HCT116 (cell line): ENCODE results near the gene TMEM134. TPM values are rescaled to one million over a fixed set of nuclear protein-coding genes. Genes with fewer than 3 reads are reported as not detected.
A peak's percentile ranks its signal among the peaks of the same experiment; 100 is the strongest.

Source experiments
- ATAC-seq: fragments of 200-7000 bp; cut with Tn5 transposase; 2 replicates; pipeline ENCODE4 v1.9.1; 2020; ENCODE audit warnings: mild to moderate bottlenecking, moderate library complexity
- BruUV-seq: library from RNA; stranded (reverse); fragments of 400-500 nt; replicated peaks from 2 replicates; lab custom pipeline; 2021; lab: Mats Ljungman, UMichigan
- CTCF ChIA-PET: fragments of 300-600 bp; sonication (Branson Sonifier 250); formaldehyde crosslinking; loops from one replicate; lab custom pipeline; 2021; ENCODE audit warnings: antibody characterized with exemption; lab: Charles Lee
- POLR2A ChIA-PET: fragments of 300-600, 350-600 bp; sonication (Branson Sonifier 250); formaldehyde crosslinking; loops from one replicate; lab custom pipeline; 2021; ENCODE audit warnings: antibody characterized with exemption; lab: Charles Lee
- RAD21 ChIA-PET, 2 experiments: fragments of 300-600 bp; sonication (Branson Sonifier 250); formaldehyde crosslinking; loops; one replicate each; lab custom pipeline; 2023; ENCODE audit warnings: low total read pairs in 2 of 2; ENCODE audit not compliant: uncharacterized antibody in 2 of 2, unreplicated experiment in 2 of 2, low non-redundant PET in 1 of 2; lab: Charles Lee
- DNase-seq: peaks from one replicate; pipeline ENCODE4 v3.0.0-alpha.2; 2010; ENCODE audit warnings: low read depth, low spot score
- H2AFZ ChIP-seq: fragments of 200-600 bp; shearing (Covaris generic), sonication (generic); 2 replicates; pipeline ENCODE4 v1.6.1; 2017; ENCODE audit warnings: low read depth, mixed run types, mixed read lengths, antibody characterized with exemption, low read length; ENCODE audit not compliant: poor library complexity, severe bottlenecking
- H3K27ac ChIP-seq: 2 replicates; pipeline ENCODE4 v1.5.1; 2012; ENCODE audit warnings: low read depth, low read length
- H3K27me3 ChIP-seq: fragments of 200-600 bp; sonication (generic); 2 replicates; pipeline ENCODE4 v1.6.1; 2016; ENCODE audit warnings: mixed run types, low read length, mixed read lengths; ENCODE audit not compliant: insufficient read depth
- H3K36me3 ChIP-seq, 2 experiments: fragments of 200-500 bp in 1 of 2; fragments of 200-600 bp in 1 of 2; sonication (Bioruptor generic) in 1 of 2; sonication (generic) in 1 of 2; 2 replicates each; pipeline versions ENCODE4 v1.5.1 to v1.6.1; 2014 to 2016; ENCODE audit warnings: low read length in 2 of 2, inconsistent platforms in 1 of 2, mixed read lengths in 1 of 2, mixed run types in 1 of 2; ENCODE audit not compliant: insufficient read depth in 2 of 2, control insufficient read depth in 1 of 2
- H3K4me1 ChIP-seq, 2 experiments: fragments of 200-600 bp in 1 of 2; sonication (generic) in 1 of 2; 2 replicates each; pipeline versions ENCODE4 v1.5.1 to v1.6.1; 2012 to 2017; ENCODE audit warnings: low read length in 2 of 2, inconsistent platforms in 1 of 2, mild to moderate bottlenecking in 1 of 2, mixed read lengths in 1 of 2, mixed run types in 1 of 2, moderate library complexity in 1 of 2; ENCODE audit not compliant: insufficient read depth in 2 of 2, control insufficient read depth in 1 of 2
- H3K4me2 ChIP-seq: fragments of 200-600 bp; sonication (generic); 2 replicates; pipeline ENCODE4 v1.6.1; 2017; ENCODE audit warnings: mixed run types, low read length, mixed read lengths
- H3K4me3 ChIP-seq, 2 experiments: fragments of 200-600 bp in 1 of 2; sonication (generic) in 1 of 2; replicated peaks in 1 of 2; 2 replicates each; pipeline ENCODE4 v1.5.1; 2011 to 2016; ENCODE audit warnings: low read length in 2 of 2, control low read depth in 1 of 2, low read depth in 1 of 2, mild to moderate bottlenecking in 1 of 2, mixed read lengths in 1 of 2, mixed run types in 1 of 2
- H3K79me2 ChIP-seq: fragments of 200-600 bp; sonication (generic); 2 replicates; pipeline ENCODE4 v1.6.1; 2017; ENCODE audit warnings: mild to moderate bottlenecking, mixed run types, low read length, moderate library complexity, mixed read lengths; ENCODE audit not compliant: insufficient read depth
- H3K9ac ChIP-seq: fragments of 200-600 bp; sonication (generic); 2 replicates; pipeline ENCODE4 v1.6.1; 2016; ENCODE audit warnings: low read length, mixed read lengths
- H3K9me2 ChIP-seq: fragments of 200-600 bp; sonication (generic), shearing (Covaris generic); 2 replicates; pipeline ENCODE4 v1.6.1; 2017; ENCODE audit warnings: mixed run types, mild to moderate bottlenecking, moderate library complexity; ENCODE audit not compliant: insufficient read depth
- H3K9me3 ChIP-seq, 2 experiments: fragments of 200-500 bp in 1 of 2; fragments of 200-600 bp in 1 of 2; sonication (Bioruptor generic) in 1 of 2; sonication (generic) in 1 of 2; 2 replicates each; pipeline ENCODE4 v1.6.1; 2014 to 2017; ENCODE audit warnings: low read length in 2 of 2, mixed read lengths in 2 of 2, inconsistent platforms in 1 of 2, low read depth in 1 of 2, mild to moderate bottlenecking in 1 of 2, mixed run types in 1 of 2, moderate library complexity in 1 of 2; ENCODE audit not compliant: control insufficient read depth in 1 of 2, insufficient read depth in 1 of 2
- H4K20me1 ChIP-seq: fragments of 200-600 bp; sonication (generic), shearing (Covaris generic); 2 replicates; pipeline ENCODE4 v1.6.1; 2017; ENCODE audit warnings: mixed run types, mild to moderate bottlenecking, moderate library complexity; ENCODE audit not compliant: insufficient read depth
- CBX3 ChIP-seq: IDR thresholded peaks from 2 replicates; pipeline ENCODE4 v1.6.1; 2012; ENCODE audit warnings: low read depth
- EGR1 ChIP-seq: IDR thresholded peaks from 2 replicates; pipeline ENCODE4 v1.6.1; 2012; ENCODE audit warnings: low read depth
- EZH2 ChIP-seq: fragments of 200-600 bp; sonication (generic); IDR thresholded peaks from 2 replicates; pipeline ENCODE4 v1.6.1; 2017; ENCODE audit warnings: antibody characterized with exemption, mixed run types
- FOSL1 ChIP-seq: IDR thresholded peaks from 2 replicates; pipeline ENCODE4 v1.6.1; 2012; ENCODE audit warnings: low read depth
- POLR2AphosphoS5 ChIP-seq: IDR thresholded peaks from 2 replicates; pipeline ENCODE4 v1.6.1; 2011; ENCODE audit warnings: mild to moderate bottlenecking, low read depth, low read length, moderate library complexity
- RAD21 ChIP-seq: IDR thresholded peaks from 2 replicates; pipeline ENCODE4 v1.6.1; 2012; ENCODE audit warnings: low read depth, mild to moderate bottlenecking
- SIN3A ChIP-seq: IDR thresholded peaks from 2 replicates; pipeline ENCODE4 v1.6.1; 2012; ENCODE audit warnings: low read depth
- SP1 ChIP-seq: IDR thresholded peaks from 2 replicates; pipeline ENCODE4 v1.6.1; 2012; ENCODE audit warnings: low read depth
- YY1 ChIP-seq: IDR thresholded peaks from 2 replicates; pipeline ENCODE4 v1.6.1; 2011; ENCODE audit warnings: low read length, low read depth, moderate library complexity, mild to moderate bottlenecking; ENCODE audit not compliant: insufficient replicate concordance; ENCODE audit errors: extremely low read depth
- intact Hi-C: fragments of 100-400 bp; cut with micrococcal nuclease; formaldehyde crosslinking; loops from 2 replicates; pipeline ENCODE4 v1.10.0; 2022
- total RNA-seq: library from RNA; stranded (reverse); gene quantifications from one replicate; pipeline ENCODE4 v1.2.1, GENCODE V29; 2021; ENCODE audit not compliant: unreplicated experiment
- TF ChIP-seq, protein P1 (sequence below), 3 experiments: fragments of 200-600 bp in 1 of 3; sonication (generic) in 1 of 3; IDR thresholded peaks in 2 of 3; conservative IDR thresholded peaks in 1 of 3; 2 replicates each; pipeline ENCODE4 v1.5.1; 2012 to 2017; ENCODE audit warnings: low read depth in 2 of 3, low read length in 2 of 3, antibody characterized with exemption in 1 of 3, borderline replicate concordance in 1 of 3, control low read depth in 1 of 3, mild to moderate bottlenecking in 1 of 3, mixed read lengths in 1 of 3, mixed run types in 1 of 3, moderate library complexity in 1 of 3; ENCODE audit not compliant: insufficient read depth in 1 of 3
- TF ChIP-seq, protein P2 (sequence below): IDR thresholded peaks from 2 replicates; pipeline ENCODE4 v1.6.1; 2012
- TF ChIP-seq, protein P3 (sequence below): IDR thresholded peaks from 2 replicates; pipeline ENCODE4 v1.6.1; 2012

Gene TMEM134
- total RNA-seq, 1 experiment from 2014 or later, result 44.2 TPM

DNA sequence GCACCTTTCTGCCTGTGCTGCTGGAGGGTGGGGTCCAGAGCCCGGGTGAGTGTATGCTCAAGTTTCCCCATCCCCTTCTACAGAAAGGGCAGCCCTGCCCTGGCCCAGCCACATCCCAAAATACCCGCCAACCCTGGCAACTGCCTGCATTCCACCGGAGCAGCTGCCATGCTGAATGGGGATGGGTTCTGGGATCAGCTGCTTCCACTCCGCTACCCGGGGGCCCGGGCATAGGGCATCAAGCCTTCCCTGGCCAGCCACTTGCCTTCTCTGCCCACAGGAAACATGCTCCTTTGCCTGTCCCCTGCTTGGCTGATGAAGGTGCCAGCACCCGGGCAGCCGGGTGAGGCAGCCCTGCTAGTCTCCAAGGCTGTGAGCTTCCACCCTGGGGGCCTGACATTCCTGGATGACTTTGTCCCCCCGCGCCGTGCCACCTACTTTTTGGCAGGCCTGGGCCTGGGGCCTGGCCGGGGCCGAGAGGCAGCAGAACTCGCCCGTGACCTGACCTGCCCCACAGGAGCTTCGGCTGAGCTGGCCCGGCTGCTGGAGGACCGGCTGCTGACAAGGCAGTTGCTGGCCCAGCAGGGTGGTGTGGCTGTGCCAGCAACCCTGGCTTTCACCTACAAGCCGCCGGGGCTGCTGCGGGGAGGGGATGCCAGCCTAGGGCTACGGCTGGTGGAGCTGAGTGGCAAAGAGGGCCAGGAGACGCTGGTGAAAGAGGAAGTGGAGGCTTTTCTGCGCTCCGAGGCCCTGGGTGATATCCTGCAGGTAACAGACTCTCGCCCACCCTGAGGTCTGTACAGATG lies 50.4 kb downstream of the TMEM134 start:
- Histone ChIP-seq H4K20me1 (no peaks in the 10 kb centered on the region), H3K27ac (peak overlapping the region; percentile 15; the same call in 1 of the 2 replicates), H3K27me3 (no peaks in the 10 kb centered on the region), H3K36me3 (no peaks in the 10 kb centered on the region), H3K9me3 (no peaks in the 10 kb centered on the region), H3K9ac (no peak overlapping the region), H3K4me1 (peaks cover 23 to 51% of the 10 kb centered on the region in 2 experiments; a peak in 3 of 4 replicates), H3K9me2 (no peaks in the 10 kb centered on the region), H3K4me2 (no peak overlapping the region), H3K79me2 (no peaks in the 10 kb centered on the region), H3K4me3 (no peak overlapping the region), H2AFZ (no peak overlapping the region)
- DNase-seq, result no peak
- intact Hi-C loops, result no loop called here
- RAD21 ChIA-PET, result no interaction called here
- no peak for ATAC-seq
- CTCF ChIA-PET, result interaction anchor here (1.8 kb wide), 1 partner anchor 17 kb away, joined by 8 read pairs; the partner anchor contains the start of gene PPP1CA
- no TSS peak for BruUV-seq
- no peak for TF ChIP-seq CBX3
- TF ChIP-seq, protein P1, sequence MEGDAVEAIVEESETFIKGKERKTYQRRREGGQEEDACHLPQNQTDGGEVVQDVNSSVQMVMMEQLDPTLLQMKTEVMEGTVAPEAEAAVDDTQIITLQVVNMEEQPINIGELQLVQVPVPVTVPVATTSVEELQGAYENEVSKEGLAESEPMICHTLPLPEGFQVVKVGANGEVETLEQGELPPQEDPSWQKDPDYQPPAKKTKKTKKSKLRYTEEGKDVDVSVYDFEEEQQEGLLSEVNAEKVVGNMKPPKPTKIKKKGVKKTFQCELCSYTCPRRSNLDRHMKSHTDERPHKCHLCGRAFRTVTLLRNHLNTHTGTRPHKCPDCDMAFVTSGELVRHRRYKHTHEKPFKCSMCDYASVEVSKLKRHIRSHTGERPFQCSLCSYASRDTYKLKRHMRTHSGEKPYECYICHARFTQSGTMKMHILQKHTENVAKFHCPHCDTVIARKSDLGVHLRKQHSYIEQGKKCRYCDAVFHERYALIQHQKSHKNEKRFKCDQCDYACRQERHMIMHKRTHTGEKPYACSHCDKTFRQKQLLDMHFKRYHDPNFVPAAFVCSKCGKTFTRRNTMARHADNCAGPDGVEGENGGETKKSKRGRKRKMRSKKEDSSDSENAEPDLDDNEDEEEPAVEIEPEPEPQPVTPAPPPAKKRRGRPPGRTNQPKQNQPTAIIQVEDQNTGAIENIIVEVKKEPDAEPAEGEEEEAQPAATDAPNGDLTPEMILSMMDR (IDR thresholded peaks at IDR 0.05 in 2 of 3, conservative IDR thresholded peaks at IDR 0.05 in 1 of 3; ENCODE audit: borderline replicate concordance in 1 of 3, insufficient read depth in 1 of 3, low read depth in 2 of 3, low read length in 2 of 3), result no peak
- POLR2A ChIA-PET, result no interaction called here

DNA sequence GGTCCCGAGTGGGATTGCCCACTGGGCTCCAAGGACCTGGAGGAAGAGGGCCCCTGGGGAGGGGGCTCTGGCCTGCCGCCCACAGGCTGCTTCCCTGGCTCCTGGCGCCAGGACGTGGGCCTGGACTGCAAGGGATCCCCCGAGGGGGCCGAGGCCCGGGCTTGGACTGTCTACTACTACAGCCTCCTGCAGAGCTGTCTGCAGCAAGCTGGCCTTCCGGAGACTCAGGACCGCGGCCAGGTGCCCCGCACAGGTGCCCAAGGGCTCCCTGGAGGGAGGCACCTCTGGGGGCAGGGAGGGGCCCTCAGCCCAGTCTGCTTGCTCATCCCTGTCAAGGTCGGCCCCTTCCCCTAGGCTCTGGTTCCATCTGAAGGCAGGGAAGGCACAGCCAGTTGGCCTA lies 51.6 kb downstream of the TMEM134 start:
- Histone ChIP-seq H3K9me3 (no peaks in the 10 kb centered on the region), H4K20me1 (no peaks in the 10 kb centered on the region), H3K27ac (no peak overlapping the region), H3K9me2 (no peaks in the 10 kb centered on the region), H3K4me1 (peaks cover 19 to 47% of the 10 kb centered on the region in 2 experiments; a peak in 3 of 4 replicates), H3K4me3 (no peak overlapping the region), H3K9ac (no peak overlapping the region), H3K36me3 (no peaks in the 10 kb centered on the region), H3K4me2 (no peak overlapping the region), H3K79me2 (no peaks in the 10 kb centered on the region), H3K27me3 (no peaks in the 10 kb centered on the region), H2AFZ (no peak overlapping the region)
- CTCF ChIA-PET, result interaction anchor here (1.8 kb wide), 1 partner anchor 16 kb away, joined by 8 read pairs; the partner anchor contains the start of gene PPP1CA
- no TSS peak for BruUV-seq
- intact Hi-C loops, result no loop called here
- ATAC-seq, result no peak
- RAD21 ChIA-PET, result no interaction called here
- DNase-seq, result no peak
- POLR2A ChIA-PET, result no interaction called here
- TF ChIP-seq SIN3A (no peak), SP1 (no peak), RAD21 (no peak), EZH2 (no peak), YY1 (no peak), EGR1 (no peak), POLR2AphosphoS5 (no peak), FOSL1 (no peak)
- TF ChIP-seq, protein P2, sequence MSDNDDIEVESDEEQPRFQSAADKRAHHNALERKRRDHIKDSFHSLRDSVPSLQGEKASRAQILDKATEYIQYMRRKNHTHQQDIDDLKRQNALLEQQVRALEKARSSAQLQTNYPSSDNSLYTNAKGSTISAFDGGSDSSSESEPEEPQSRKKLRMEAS, result no peak
- TF ChIP-seq, protein P3, sequence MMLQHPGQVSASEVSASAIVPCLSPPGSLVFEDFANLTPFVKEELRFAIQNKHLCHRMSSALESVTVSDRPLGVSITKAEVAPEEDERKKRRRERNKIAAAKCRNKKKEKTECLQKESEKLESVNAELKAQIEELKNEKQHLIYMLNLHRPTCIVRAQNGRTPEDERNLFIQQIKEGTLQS, result no peak
- TF ChIP-seq, protein P1 (IDR thresholded peaks at IDR 0.05 in 2 of 3, conservative IDR thresholded peaks at IDR 0.05 in 1 of 3; ENCODE audit: borderline replicate concordance in 1 of 3, insufficient read depth in 1 of 3, low read depth in 2 of 3, low read length in 2 of 3), result no peak
